GM18861 (cell line): Measurements from ENCODE around the gene CT47A1.
"Not testable (repeated sequence)": the region's sequence is repeated elsewhere in the genome, so short reads cannot be mapped to it uniquely, and the experiment has no call there.

ENCODE experiments used
- ATAC-seq: cut with Tn5 transposase; IDR thresholded peaks from one replicate; pipeline ENCODE4 v1.9.1; 2021; ENCODE audit not compliant: unreplicated experiment

The CT47A1 gene

GRCh38 chrX:120985660-120986059 is at the start of gene CT47A1:
Gene CT47A1, minus strand, starts transcription at chrX:120985760. Its CDS starts 231 bp downstream, at chrX:120985529.
- ATAC-seq: not testable (repeated sequence)

GRCh38 chrX:121032531-121032930 is 47.0 kb upstream of the CT47A1 start:
- no peak for ATAC-seq

GRCh38 chrX:121030083-121030482 is 44.5 kb upstream of the CT47A1 start:
- ATAC-seq: no peak

GRCh38 chrX:121028419-121028818 is 42.9 kb upstream of the CT47A1 start:
- ATAC-seq: no peak

- no peak for ATAC-seq
Observed at GRCh38 chrX:121014826-121015225, 29.3 kb upstream of the CT47A1 start.

GRCh38 chrX:121013897-121014455 is 28.4 kb upstream of the CT47A1 start:
- ATAC-seq: no peak

GRCh38 chrX:121011254-121011653 is 25.7 kb upstream of the CT47A1 start:
- ATAC-seq: no peak

- no peak for ATAC-seq
Observed at GRCh38 chrX:121010218-121010617, 24.7 kb upstream of the CT47A1 start.

GRCh38 chrX:121009764-121010163 is 24.2 kb upstream of the CT47A1 start:
- ATAC-seq: no peak

GRCh38 chrX:121008920-121009319 is 23.4 kb upstream of the CT47A1 start:
- no peak for ATAC-seq

- no peak for ATAC-seq
Observed at GRCh38 chrX:121000589-121000988, 15.0 kb upstream of the CT47A1 start.

- peak; percentile 62 for ATAC-seq
Observed at GRCh38 chrX:120999413-120999812, 13.9 kb upstream of the CT47A1 start.

- ATAC-seq: not testable (repeated sequence)
Observed at GRCh38 chrX:120956500-120956899, 29.1 kb downstream of the CT47A1 start, which contains the start of gene CT47A7. Gene CT47A7, minus strand, starts transcription at chrX:120956600. Its CDS starts 255 bp downstream, at chrX:120956345.
